ENCODE results near the gene LGALS14.

DNA sequence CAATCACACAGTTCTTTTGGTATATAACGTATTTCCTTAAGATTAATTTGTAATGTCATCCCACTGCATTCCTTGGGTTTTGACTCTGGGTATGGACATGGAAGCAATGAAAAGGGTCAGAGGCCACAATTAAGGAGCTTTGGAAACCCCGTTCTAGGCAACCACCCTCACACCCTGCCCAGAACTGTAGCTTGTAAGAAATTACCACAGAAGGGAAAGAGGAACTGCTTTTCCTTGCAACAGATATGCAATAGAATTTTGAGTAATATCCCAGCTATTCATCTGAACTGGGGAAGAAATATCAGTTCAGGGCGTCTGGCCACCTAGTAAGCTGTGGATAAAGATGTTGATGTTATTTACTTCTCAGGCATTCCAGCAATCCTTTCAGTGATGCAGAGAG lies 34.5 kb downstream of the LGALS14 start:
- no peak for TF ChIP-seq CTCF (IDR thresholded peaks at IDR 0.05)
- TF ChIP-seq POLR2A (IDR thresholded peaks at IDR 0.05) = no peak
